AG09319 (cell line): ENCODE measurements around the gene ZNF101.
"Not testable (repeated sequence)": the region's sequence is repeated elsewhere in the genome, so short reads cannot be mapped to it uniquely, and the experiment has no call there.

ENCODE experiments used
- DNase-seq: peaks from one replicate; pipeline ENCODE4 v3.0.0-alpha.2; 2010; ENCODE audit warnings: low read depth; ENCODE audit errors: extremely low read depth
- TF ChIP-seq, protein P1 (sequence below): IDR thresholded peaks from 2 replicates; pipeline ENCODE4 v1.5.1; 2011; ENCODE audit warnings: low read depth, mild to moderate bottlenecking, inconsistent platforms, low read length, moderate library complexity

Gene ZNF101

DNA sequence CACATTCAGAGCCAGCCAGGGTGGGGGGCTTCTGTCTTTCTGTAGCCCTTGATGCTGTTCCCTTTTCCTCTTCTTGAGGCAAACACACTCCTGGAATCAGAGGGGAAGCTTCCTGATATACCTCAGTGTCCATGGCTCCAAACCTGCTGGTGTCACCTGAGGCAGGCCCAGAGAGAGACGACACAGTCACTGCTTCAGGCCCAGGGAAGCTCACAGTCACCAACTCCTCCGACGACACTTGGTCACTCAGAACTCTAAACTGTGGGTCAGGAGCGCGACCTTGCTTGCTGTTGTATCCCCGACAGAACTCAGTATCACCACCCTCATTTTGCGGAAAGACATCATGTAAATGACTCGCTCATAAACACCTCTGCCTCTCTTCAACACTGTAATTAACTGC, 6.3 kb upstream of the ZNF101 start:
- TF ChIP-seq, protein P1, sequence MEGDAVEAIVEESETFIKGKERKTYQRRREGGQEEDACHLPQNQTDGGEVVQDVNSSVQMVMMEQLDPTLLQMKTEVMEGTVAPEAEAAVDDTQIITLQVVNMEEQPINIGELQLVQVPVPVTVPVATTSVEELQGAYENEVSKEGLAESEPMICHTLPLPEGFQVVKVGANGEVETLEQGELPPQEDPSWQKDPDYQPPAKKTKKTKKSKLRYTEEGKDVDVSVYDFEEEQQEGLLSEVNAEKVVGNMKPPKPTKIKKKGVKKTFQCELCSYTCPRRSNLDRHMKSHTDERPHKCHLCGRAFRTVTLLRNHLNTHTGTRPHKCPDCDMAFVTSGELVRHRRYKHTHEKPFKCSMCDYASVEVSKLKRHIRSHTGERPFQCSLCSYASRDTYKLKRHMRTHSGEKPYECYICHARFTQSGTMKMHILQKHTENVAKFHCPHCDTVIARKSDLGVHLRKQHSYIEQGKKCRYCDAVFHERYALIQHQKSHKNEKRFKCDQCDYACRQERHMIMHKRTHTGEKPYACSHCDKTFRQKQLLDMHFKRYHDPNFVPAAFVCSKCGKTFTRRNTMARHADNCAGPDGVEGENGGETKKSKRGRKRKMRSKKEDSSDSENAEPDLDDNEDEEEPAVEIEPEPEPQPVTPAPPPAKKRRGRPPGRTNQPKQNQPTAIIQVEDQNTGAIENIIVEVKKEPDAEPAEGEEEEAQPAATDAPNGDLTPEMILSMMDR = no peak
- no peak for DNase-seq

GRCh38 chr19:19662871-19663255, 5.8 kb upstream of the ZNF101 start:
- TF ChIP-seq, protein P1 = no peak
- no peak for DNase-seq

GRCh38 chr19:19663256-19664120, 5.2 kb upstream of the ZNF101 start, which contains the start of gene ATP13A1:
ATP13A1 (minus strand) TSS chr19:19663676; CDS start chr19:19663666, 10 bp downstream.
- DNase-seq = peak; percentile 93
- TF ChIP-seq, protein P1 = peak; percentile 1

DNA sequence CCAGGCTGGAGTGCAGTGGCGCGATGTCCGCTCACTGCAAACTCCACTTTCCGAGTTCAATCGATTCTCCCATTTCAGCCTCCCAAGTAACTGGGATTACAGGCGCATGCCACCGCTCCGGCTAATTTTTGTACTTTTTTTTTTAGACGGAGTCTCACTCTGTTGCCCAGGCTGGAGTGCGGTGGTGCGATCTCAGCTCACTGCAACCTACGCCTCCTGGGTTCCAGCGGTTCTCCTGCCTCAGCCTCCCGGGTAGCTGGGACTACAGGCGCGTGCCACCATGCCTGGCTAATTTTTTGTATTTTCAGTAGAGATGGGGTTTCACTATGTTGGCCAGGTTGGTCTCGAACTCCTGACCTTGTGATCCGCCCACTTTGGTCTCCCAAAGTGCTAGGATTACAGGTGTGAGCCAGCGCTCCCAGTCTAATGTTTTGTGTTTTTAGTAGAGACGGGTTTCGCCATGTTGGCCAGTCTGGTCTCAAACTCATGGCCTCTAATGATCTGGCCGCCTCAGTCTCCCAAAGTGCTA, 3.2 kb upstream of the ZNF101 start:
- not testable (repeated sequence) for DNase-seq

DNA sequence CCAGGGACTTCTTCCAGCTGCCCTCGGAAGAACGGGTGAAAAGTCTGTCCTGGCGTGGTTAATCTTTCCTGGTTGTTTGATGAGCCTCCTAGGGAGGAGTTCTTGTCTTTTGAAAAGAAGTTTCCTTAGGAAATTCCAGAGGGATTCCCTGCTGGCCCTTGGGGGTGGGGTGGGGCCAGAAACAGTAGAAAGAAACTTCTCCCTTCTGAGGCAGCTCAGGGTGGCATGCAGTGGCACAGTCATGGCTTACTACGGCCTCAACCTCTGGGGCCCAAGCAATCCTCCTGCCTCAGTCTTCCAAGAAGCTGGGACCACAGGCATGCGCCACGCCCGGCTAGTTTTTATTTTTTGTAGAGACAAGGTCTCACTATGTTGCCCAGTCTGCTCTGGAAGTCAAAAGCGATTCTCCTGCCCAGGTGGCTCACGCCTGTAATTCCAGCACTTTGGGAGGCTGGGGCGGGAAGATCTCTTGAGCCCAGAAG, 1.5 kb downstream of the ZNF101 start:
- TF ChIP-seq, protein P1 = no peak
- no peak for DNase-seq

GRCh38 chr19:19672816-19673215, 4.2 kb downstream of the ZNF101 start:
- DNase-seq = no peak
- TF ChIP-seq, protein P1 = no peak

DNA sequence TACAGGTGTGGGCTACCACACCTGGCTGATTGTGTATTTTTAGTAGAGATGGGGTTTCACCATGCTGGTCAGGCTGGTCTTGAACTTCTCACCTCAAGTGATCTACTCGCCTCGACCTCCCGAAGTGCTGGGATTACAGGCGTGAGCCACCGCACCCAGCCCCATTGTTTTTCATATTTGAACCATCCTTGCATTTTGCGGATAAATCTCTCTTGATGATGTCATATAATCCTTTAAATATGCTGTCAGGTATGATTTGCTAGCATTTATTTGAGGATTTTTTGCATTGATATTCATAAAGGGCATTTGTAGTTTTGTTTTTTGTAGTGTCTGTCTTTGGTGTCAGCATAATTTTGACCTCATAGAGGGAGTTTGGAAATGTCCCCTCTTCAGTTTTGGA, 5.7 kb downstream of the ZNF101 start:
- DNase-seq = no peak
- TF ChIP-seq, protein P1 = no peak
